Chondrocyte (in vitro differentiated cells): ENCODE results near the gene MLF1. TPM values are rescaled to one million over a fixed set of nuclear protein-coding genes. Genes with fewer than 3 reads are reported as not detected.

ENCODE experiments used
- DNase-seq: peaks from one replicate; pipeline ENCODE4 v3.0.0; 2021; ENCODE audit warnings: mixed read lengths, low spot score
- H3K27ac Mint-ChIP-seq: one replicate; pipeline ENCODE4 v1.8.0; 2021; ENCODE audit warnings: mild to moderate bottlenecking, moderate library complexity, mixed read lengths; ENCODE audit not compliant: unreplicated experiment
- H3K27me3 Mint-ChIP-seq: 2 replicates; pipeline ENCODE4 v1.8.0; 2021; ENCODE audit warnings: low read depth, mixed read lengths
- H3K36me3 Mint-ChIP-seq: 2 replicates; pipeline ENCODE4 v1.8.0; 2021; ENCODE audit warnings: low read depth, mixed read lengths
- H3K4me1 Mint-ChIP-seq: 2 replicates; pipeline ENCODE4 v1.8.0; 2021; ENCODE audit warnings: low read depth, mild to moderate bottlenecking, mixed read lengths
- H3K4me3 Mint-ChIP-seq: one replicate; pipeline ENCODE4 v1.8.0; 2021; ENCODE audit warnings: mild to moderate bottlenecking, moderate library complexity, mixed read lengths; ENCODE audit not compliant: unreplicated experiment
- H3K9me3 Mint-ChIP-seq: 2 replicates; pipeline ENCODE4 v1.8.0; 2021; ENCODE audit warnings: low read depth, mixed read lengths
- CTCF ChIP-seq: fragments of 200-600 bp; sonication (generic); IDR thresholded peaks from 2 replicates; pipeline ENCODE4 v1.5.0; 2021; ENCODE audit warnings: antibody characterized with exemption, mild to moderate bottlenecking, moderate library complexity
- total RNA-seq: library from RNA; stranded (reverse); gene quantifications from 3 replicates; pipeline ENCODE4 v1.2.1, GENCODE V29; 2021

The MLF1 gene
- total RNA-seq, 1 donor from 2014 or later = 13.7 TPM

DNA sequence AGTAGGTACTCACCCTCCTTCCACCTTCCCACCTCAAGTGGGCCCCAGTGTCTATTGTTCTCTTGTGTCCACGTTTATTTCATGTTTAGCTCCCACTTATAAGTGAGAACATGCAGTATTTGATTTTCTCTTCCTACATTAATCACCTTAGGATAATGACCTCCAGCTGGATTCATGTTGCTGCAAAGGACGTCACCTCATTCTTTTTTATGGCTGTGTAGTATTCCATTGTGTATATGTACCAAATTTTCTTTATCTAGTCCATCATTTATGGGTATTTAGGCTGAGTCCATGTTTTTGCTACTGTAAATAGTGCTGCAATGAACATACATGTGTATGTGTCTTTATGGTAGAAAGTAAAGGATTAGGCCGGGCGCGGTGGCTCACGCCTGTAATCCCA, 5.9 kb upstream of the MLF1 start:
- H3K27ac Mint-ChIP-seq = no peak overlapping the region
- peaks cover 3% of the 10 kb centered on the region for H3K27me3 Mint-ChIP-seq
- no peak for TF ChIP-seq CTCF
- no peak for DNase-seq
- H3K4me3 Mint-ChIP-seq = no peak overlapping the region
- H3K9me3 Mint-ChIP-seq = peaks cover 4% of the 10 kb centered on the region
- no peaks in the 10 kb centered on the region for H3K4me1 Mint-ChIP-seq
- no peaks in the 10 kb centered on the region for H3K36me3 Mint-ChIP-seq

GRCh38 chr3:158568784-158569183, 2.2 kb upstream of the MLF1 start:
- no peak for TF ChIP-seq CTCF
- DNase-seq = no peak
- Mint-ChIP-seq H3K27ac (no peak overlapping the region), H3K4me1 (peaks cover 11% of the 10 kb centered on the region), H3K9me3 (peaks cover 4% of the 10 kb centered on the region), H3K4me3 (no peak overlapping the region), H3K36me3 (no peaks in the 10 kb centered on the region), H3K27me3 (peaks cover 3% of the 10 kb centered on the region)

- no peak overlapping the region for H3K4me3 Mint-ChIP-seq
- H3K27me3 Mint-ChIP-seq = peaks cover 3% of the 10 kb centered on the region
- peaks cover 11% of the 10 kb centered on the region for H3K4me1 Mint-ChIP-seq
- no peak for TF ChIP-seq CTCF
- DNase-seq = no peak
- H3K27ac Mint-ChIP-seq = no peak overlapping the region
- no peaks in the 10 kb centered on the region for H3K36me3 Mint-ChIP-seq
- H3K9me3 Mint-ChIP-seq = peaks cover 4% of the 10 kb centered on the region
Measured at GRCh38 chr3:158569794-158570193, 1.2 kb upstream of the MLF1 start.

DNA sequence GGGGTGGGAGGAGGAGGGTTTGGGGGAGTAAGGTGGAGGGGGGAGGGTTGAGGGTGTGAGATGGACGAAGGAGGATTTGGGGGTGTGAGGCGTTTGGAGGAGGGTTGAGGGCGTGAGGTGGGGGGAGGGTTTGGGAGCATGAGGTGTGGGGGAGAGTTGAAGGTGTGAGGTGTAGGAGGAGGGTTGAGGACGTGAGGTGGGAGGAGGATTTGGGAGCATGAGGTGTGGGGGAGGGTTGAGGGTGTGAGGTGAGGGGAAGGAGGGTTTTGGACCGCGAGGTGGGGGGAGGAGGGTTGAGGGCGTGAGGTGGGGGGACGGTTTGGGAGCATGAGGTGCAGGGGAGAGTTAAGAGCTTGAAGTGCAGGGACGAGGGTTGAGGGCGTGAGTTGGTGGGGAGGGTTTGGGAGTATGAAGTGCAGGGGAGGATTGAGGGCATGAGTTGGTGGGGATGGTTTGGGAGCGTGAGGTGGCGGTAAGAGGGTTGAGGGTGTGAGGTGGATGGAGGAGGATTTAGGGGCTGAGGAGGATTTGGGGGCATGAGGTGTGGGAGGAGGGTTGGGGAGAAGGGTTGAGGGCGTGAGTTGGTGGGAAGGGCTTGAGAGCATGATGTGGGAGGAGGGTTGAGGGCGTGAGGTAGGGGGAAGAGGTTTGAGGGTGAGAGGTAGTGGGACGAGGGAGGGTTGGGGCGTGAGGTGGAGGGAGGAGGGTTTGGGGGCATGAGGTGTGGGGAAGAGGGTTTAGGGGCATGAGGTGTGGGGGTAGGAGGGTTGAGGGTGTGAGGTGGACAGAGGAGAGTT, 1.2 kb downstream of the MLF1 start:
- Mint-ChIP-seq H3K27me3 (no peaks in the 10 kb centered on the region), H3K36me3 (no peaks in the 10 kb centered on the region), H3K4me3 (no peak overlapping the region), H3K4me1 (peaks cover 11% of the 10 kb centered on the region), H3K9me3 (no peaks in the 10 kb centered on the region), H3K27ac (no peak overlapping the region)
- no peak for DNase-seq
- no peak for TF ChIP-seq CTCF

DNA sequence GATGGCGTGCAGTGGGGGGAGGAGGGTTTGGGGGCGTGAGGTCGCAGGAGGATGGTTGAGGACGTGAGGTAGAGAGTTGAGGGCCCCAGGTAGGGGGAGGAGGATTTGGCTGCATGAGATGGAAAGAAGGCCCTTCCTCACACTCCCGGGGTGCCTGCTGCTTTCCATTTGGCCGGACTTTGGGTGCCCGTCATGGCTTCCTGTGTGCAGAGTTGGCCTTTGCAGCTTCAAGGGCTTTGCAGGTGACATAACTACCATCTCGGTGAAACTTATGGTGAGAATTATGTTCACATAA, 1.7 kb downstream of the MLF1 start:
- Mint-ChIP-seq H3K4me1 (peaks cover 11% of the 10 kb centered on the region), H3K27me3 (no peaks in the 10 kb centered on the region), H3K9me3 (no peaks in the 10 kb centered on the region), H3K27ac (no peak overlapping the region), H3K36me3 (no peaks in the 10 kb centered on the region), H3K4me3 (no peak overlapping the region)
- DNase-seq = no peak
- TF ChIP-seq CTCF = no peak
